ENCODE results near the gene BHMT. TPM values are rescaled to one million over a fixed set of nuclear protein-coding genes. Genes with fewer than 3 reads are reported as not detected.

BHMT gene
- total RNA-seq (2014; rRNA removed; shearing (Covaris generic)) (not detected in 2 replicates), total RNA-seq (2022) (not detected in 2 replicates), Bru-seq, nascent RNA (not detected), BruChase-seq, experiment 1, labeled RNA remaining after a 6-hour chase (not detected), BruChase-seq, experiment 2, labeled RNA remaining after a 2-hour chase (not detected)
- long read RNA-seq: 0 reads

- Histone ChIP-seq H3K9me2 (ENCODE audit: insufficient read depth, low read length) (no peaks in the 10 kb centered on the region), H3K4me2 (ENCODE audit: low read length) (no peak within 1 kb of the TSS), H3K4me1 (ENCODE audit: insufficient read depth, low read length, poor library complexity, severe bottlenecking) (no peaks in the 10 kb centered on the region), H3K4me3 (ENCODE audit: low read depth, low read length, poor library complexity, severe bottlenecking) (no peak within 1 kb of the TSS), H2AFZ (ENCODE audit: low read length) (no peak within 1 kb of the TSS), H4K20me1 (ENCODE audit: insufficient read depth, low read length) (no peaks in the 10 kb centered on the region), H3K9me3 (ENCODE audit: low read length) (no peaks in the 10 kb centered on the region), H3K27ac (ENCODE audit: low read depth, low read length, poor library complexity, severe bottlenecking) (no peak within 1 kb of the TSS), H3K79me2 (ENCODE audit: insufficient read depth, low read depth, low read length) (no peaks in the 10 kb centered on the region), H3K36me3 (ENCODE audit: insufficient read depth, low read length) (no peaks in the 10 kb centered on the region)
- CTCF ChIA-PET (ENCODE audit: unreplicated experiment): no interaction called here
- no TSS peak for BruUV-seq (replicated peaks)
- intact Hi-C loops (cut with micrococcal nuclease; ENCODE audit: unreplicated experiment): no loop called here
- no peak for TF ChIP-seq EZH2phosphoT487 (IDR thresholded peaks at IDR 0.05; ENCODE audit: borderline replicate concordance, low read depth, low read length)
- no peak for TF ChIP-seq CTCF (conservative IDR thresholded peaks at IDR 0.05; ENCODE audit: low read length)
- POLR2A ChIA-PET: no interaction called here
- no peak for DNase-seq (ENCODE audit: low spot score)
These were observed at the start of gene BHMT for GRCh38 chr5:79111387-79111959. Gene BHMT, plus strand, starts transcription at chr5:79111809. Its CDS starts 77 bp downstream, at chr5:79111886.

- H3K9me2 ChIP-seq (ENCODE audit: insufficient read depth, low read length): no peaks in the 10 kb centered on the region
- no peaks in the 10 kb centered on the region for H3K9me3 ChIP-seq (ENCODE audit: low read length)
- POLR2A ChIA-PET: no interaction called here
- no peak for DNase-seq (ENCODE audit: low spot score)
- no peak overlapping the region for H3K4me3 ChIP-seq (ENCODE audit: low read depth, low read length, poor library complexity, severe bottlenecking)
- no peaks in the 10 kb centered on the region for H3K36me3 ChIP-seq (ENCODE audit: insufficient read depth, low read length)
- CTCF ChIA-PET (ENCODE audit: unreplicated experiment): no interaction called here
- TF ChIP-seq CTCF (conservative IDR thresholded peaks at IDR 0.05; ENCODE audit: low read length): no peak
- no peak for TF ChIP-seq EZH2phosphoT487 (IDR thresholded peaks at IDR 0.05; ENCODE audit: borderline replicate concordance, low read depth, low read length)
- no TSS peak for BruUV-seq (replicated peaks)
- intact Hi-C loops (cut with micrococcal nuclease; ENCODE audit: unreplicated experiment): no loop called here
- H3K4me1 ChIP-seq (ENCODE audit: insufficient read depth, low read length, poor library complexity, severe bottlenecking): no peaks in the 10 kb centered on the region
- no peaks in the 10 kb centered on the region for H3K79me2 ChIP-seq (ENCODE audit: insufficient read depth, low read depth, low read length)
- no peak overlapping the region for H3K4me2 ChIP-seq (ENCODE audit: low read length)
- H2AFZ ChIP-seq (ENCODE audit: low read length): no peak overlapping the region
- H4K20me1 ChIP-seq (ENCODE audit: insufficient read depth, low read length): no peaks in the 10 kb centered on the region
- H3K27ac ChIP-seq (ENCODE audit: low read depth, low read length, poor library complexity, severe bottlenecking): no peak overlapping the region
These were observed 49.2 kb upstream of the BHMT start for GRCh38 chr5:79062436-79062835.
